Astrocyte of the cerebellum (primary cell): ENCODE results near the gene SLC6A13.
"Not testable (repeated sequence)": the region's sequence is repeated elsewhere in the genome, so short reads cannot be mapped to it uniquely, and the experiment has no call there.

Source experiments
- DNase-seq: peaks from one replicate; pipeline ENCODE4 v3.0.0-alpha.2; 2011; ENCODE audit warnings: low read depth
- H3K4me3 ChIP-seq: 2 replicates; pipeline ENCODE4 v1.5.1; 2011; ENCODE audit warnings: mild to moderate bottlenecking, low read depth, low read length, moderate library complexity
- in situ Hi-C: cut with HindIII; loops from 2 replicates; pipeline ENCODE4 v1.10.0; 2017; ENCODE audit warnings: low sequenced_read_pairs
- TF ChIP-seq, protein P1 (sequence below): IDR thresholded peaks from 2 replicates; pipeline ENCODE4 v1.5.1; 2012; ENCODE audit warnings: low read length, low read depth, moderate library complexity, mild to moderate bottlenecking; ENCODE audit errors: missing control alignments

SLC6A13 gene

DNA sequence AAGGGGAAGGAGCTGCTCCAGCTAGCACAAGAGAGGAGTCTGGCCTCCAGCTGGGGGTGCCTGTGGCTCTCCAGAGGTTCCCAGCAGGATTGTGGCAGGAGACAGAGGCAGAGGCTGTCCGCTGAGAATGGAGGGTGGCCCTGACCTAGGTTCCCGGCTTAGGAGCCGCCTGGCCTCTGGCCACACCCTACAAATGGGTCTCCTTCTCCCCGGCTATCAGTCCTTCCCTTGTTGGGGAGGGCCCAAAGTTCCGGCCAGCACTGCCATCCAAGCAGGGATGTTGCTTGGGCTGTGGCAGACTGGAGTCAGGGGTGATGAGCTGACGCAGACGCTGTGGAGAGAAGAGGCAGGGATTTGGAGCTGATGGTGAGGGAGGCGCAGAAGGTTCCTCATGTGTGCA lies 71.8 kb downstream of the SLC6A13 start:
- DNase-seq, result no peak
- in situ Hi-C loops, result no loop called here
- TF ChIP-seq, protein P1, sequence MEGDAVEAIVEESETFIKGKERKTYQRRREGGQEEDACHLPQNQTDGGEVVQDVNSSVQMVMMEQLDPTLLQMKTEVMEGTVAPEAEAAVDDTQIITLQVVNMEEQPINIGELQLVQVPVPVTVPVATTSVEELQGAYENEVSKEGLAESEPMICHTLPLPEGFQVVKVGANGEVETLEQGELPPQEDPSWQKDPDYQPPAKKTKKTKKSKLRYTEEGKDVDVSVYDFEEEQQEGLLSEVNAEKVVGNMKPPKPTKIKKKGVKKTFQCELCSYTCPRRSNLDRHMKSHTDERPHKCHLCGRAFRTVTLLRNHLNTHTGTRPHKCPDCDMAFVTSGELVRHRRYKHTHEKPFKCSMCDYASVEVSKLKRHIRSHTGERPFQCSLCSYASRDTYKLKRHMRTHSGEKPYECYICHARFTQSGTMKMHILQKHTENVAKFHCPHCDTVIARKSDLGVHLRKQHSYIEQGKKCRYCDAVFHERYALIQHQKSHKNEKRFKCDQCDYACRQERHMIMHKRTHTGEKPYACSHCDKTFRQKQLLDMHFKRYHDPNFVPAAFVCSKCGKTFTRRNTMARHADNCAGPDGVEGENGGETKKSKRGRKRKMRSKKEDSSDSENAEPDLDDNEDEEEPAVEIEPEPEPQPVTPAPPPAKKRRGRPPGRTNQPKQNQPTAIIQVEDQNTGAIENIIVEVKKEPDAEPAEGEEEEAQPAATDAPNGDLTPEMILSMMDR, result no peak
- H3K4me3 ChIP-seq, result no peak overlapping the region

DNA sequence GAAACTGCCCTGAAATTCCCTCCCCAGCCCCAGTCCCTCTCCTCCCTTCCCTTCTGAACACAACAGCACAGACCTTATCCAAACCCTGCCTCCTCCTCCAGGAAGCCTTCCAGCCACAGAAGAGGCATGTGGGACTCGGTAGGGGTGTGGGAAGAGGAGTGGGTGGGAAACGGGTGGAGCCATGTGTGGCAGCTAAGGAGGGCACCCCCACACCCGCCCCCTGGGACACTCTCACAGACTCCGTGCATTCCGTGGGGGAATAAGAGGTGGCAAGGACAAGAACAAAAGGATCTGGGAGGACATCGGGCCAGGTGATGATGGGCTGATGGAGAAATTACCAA lies 73.0 kb downstream of the SLC6A13 start:
- in situ Hi-C loops, result loop anchor here (5.0 kb wide), 1 partner anchor 82 kb away; no protein-coding TSS in a partner anchor
- no peak for DNase-seq
- H3K4me3 ChIP-seq, result no peak overlapping the region
- TF ChIP-seq, protein P1, result no peak

DNA sequence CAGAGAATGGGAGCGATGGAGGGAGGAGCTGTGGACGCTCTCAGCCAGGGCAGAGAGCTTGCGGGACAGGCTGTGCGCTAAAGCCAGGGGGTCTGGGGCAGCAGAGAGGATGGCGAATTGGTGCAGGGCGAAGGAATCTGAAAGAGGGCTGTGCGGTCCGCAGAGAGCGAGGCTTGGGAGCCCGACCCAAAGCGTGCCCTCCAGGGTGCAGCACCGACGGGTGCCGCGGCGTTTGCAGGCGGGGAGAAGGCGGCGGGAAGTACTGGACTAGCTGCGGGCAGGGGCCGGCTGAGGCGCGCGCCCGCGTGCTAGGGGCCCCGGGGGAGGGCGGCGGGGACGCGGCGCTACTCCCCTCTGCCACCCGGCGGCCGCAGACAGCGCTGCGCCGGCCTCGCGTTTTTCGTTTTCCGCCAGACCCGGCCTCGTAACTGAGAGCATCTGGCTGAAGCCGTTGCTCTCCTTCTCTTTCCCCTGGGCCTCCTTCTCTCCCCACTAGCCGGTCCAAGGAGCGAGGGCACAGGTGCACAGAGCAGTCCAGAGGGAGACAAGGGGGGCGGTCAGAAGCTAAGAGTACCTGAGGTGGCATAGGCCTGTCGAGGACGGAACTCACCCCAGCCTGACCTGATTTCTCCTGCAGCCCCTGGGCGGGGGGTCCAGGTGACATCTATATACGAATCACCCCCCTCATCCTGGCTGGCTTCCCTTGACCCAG lies 73.6 kb downstream of the SLC6A13 start:
- peak overlapping the region; percentile 40 for H3K4me3 ChIP-seq

DNA sequence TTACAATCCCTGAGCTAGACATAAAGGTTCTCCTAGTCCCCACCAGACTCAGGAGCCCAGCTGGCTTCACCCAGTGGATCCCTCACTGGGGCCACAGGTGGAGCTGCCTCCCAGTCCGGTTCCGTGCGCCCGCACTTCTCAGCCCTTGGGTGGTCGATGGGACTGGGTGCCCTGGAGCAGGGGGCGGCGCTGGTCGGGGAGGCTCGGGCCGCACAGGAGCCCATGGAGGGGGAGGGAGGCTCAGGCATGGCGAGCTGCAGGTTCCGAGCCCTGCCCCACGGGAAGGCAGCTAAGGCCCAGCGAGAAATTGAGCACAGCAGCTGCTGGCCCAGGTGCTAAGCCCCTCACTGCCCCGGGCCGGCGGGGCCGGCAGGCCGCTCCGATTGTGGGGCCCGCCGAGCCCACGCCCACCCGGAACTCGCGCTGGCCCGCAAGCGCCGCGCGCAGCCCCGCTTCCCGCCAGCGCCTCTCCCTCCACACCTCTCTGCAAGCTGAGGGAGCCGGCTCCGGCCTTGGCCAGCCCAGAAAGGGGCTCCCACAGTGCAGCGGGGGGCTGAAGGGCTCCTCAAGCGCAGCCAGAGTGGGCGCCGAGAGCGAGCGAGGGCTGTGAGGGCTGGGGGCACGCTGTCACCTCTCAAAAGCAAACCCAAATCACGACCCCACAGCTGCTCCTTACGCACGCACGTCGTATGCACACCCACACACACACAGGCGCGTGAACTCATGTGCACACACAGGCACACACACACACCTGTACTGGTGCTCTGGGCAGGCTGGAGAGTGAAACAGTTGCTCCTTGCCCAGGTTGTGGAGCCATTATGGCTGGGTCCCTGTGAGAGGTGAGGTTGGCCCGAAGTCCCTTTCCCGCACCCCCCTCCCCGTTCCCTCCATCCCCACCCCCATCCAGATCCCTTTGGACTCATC lies 74.4 kb downstream of the SLC6A13 start:
- in situ Hi-C loops, result loop anchor here (5.0 kb wide), 1 partner anchor 81 kb away; no protein-coding TSS in a partner anchor
- not testable (repeated sequence) for DNase-seq
- H3K4me3 ChIP-seq, result peak overlapping the region; percentile 40

More for the DNA sequence above, 73.6 kb downstream of the SLC6A13 start:
- in situ Hi-C loops, result loop anchor here (5.0 kb wide), 1 partner anchor 82 kb away; no protein-coding TSS in a partner anchor
- TF ChIP-seq, protein P1, result peak; percentile 65
- no peak for DNase-seq

DNA sequence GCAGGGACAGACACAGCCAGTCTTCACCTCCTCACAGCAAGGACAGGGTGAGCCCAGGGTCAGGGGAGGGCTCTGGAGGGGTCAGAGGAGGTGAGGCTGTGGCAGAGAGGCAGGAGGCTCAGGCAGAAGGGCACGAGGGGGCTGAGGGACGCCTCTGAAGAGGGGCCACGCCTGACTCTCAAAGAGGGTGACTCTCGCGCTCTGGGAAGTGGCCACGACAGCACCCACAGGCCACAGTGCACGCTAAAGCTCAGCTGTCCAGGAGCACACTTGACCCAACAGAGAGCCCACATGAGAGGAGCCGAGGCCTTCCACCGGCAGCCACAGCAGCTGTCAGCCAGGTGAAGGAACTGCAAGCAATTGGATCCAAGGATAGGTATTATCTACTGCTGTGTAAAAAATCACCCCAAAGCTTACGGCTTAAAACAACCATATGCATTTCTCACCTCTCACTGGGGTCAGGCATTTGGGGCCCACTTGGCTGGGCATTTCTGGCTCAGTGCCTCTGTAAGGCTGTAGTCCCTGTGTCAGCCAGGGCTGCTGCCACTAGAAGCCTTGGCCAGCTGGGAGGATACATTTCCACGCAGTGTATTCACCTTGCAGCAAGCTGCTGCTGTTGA lies 76.5 kb downstream of the SLC6A13 start:
- DNase-seq, result no peak
- TF ChIP-seq, protein P1, result no peak
- in situ Hi-C loops, result loop anchor here (5.0 kb wide), 1 partner anchor 79 kb away; no protein-coding TSS in a partner anchor
- no peak overlapping the region for H3K4me3 ChIP-seq

DNA sequence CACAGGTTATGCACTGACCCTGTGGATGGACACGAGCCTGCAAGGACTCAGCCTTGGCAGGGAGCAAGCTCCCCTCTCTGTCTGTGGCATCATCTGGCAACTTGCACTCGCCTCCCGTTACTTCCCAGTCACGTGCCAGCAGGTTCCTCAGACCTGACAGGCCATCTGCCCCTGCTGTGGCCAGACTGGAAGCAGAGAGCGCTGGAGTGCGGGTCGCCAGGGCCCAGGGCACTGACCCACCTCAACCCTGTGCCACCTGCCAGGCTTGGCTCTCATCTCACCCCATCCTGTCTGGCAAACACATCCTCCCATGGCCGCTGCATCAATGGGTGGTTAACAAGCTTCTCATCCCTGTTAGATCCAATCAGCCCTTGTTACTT lies 77.1 kb downstream of the SLC6A13 start:
- TF ChIP-seq, protein P1, result no peak
- in situ Hi-C loops, result loop anchor here (5.0 kb wide), 1 partner anchor 78 kb away; no protein-coding TSS in a partner anchor
- no peak overlapping the region for H3K4me3 ChIP-seq
- no peak for DNase-seq
